Panc1 (cell line): ENCODE measurements around the gene MYO1H.

ENCODE experiments used
- CTCF ChIP-seq: fragments of 450-650 bp; IDR thresholded peaks from 2 replicates; pipeline ENCODE4 v1.5.1; 2017; ENCODE audit warnings: mild to moderate bottlenecking
- POLR2AphosphoS5 ChIP-seq: IDR thresholded peaks from 2 replicates; pipeline ENCODE4 v1.6.1; 2012; ENCODE audit warnings: mild to moderate bottlenecking, low read depth, low read length, moderate library complexity
- REST ChIP-seq, 2 experiments: IDR thresholded peaks; 2 replicates each; pipeline ENCODE4 v1.6.1; 2011 to 2012; ENCODE audit warnings: low read depth in 2 of 2, control low read depth in 1 of 2, low read length in 1 of 2, mild to moderate bottlenecking in 1 of 2, moderate library complexity in 1 of 2; ENCODE audit not compliant: insufficient read depth in 1 of 2
- SIN3A ChIP-seq: IDR thresholded peaks from 2 replicates; pipeline ENCODE4 v1.6.1; 2012; ENCODE audit warnings: low read depth, mild to moderate bottlenecking, low read length, moderate library complexity, borderline replicate concordance; ENCODE audit not compliant: insufficient read depth

GRCh38 chr12:109494348-109494881, 146.7 kb downstream of the MYO1H start:
- TF ChIP-seq CTCF (no peak), REST (IDR thresholded peaks at IDR 0.05; ENCODE audit: insufficient read depth in 1 of 2, low read depth in 2 of 2, low read length in 1 of 2) (no peak), SIN3A (no peak), POLR2AphosphoS5 (no peak)
